Activated T-cell treated with anti-CD3 and anti-CD28 coated beads, Interleukin-2, amount 50 U/mL, for 24 hours (primary cell): ENCODE measurements around the gene MRPL49.
"Not testable (repeated sequence)": the region's sequence is repeated elsewhere in the genome, so short reads cannot be mapped to it uniquely, and the experiment has no call there.

Experiments
- DNase-seq: peaks from one replicate; pipeline ENCODE4 v3.0.0-alpha.2; 2020
- H3K27ac Mint-ChIP-seq: 2 replicates; pipeline ENCODE4 v1.8.0; 2020; ENCODE audit warnings: mild to moderate bottlenecking, mixed read lengths
- H3K27me3 Mint-ChIP-seq: 2 replicates; pipeline ENCODE4 v1.8.0; 2020; ENCODE audit warnings: mixed read lengths
- H3K36me3 Mint-ChIP-seq: 2 replicates; pipeline ENCODE4 v1.8.0; 2020; ENCODE audit warnings: low read depth, mixed read lengths
- H3K4me1 Mint-ChIP-seq: 2 replicates; pipeline ENCODE4 v1.8.0; 2020; ENCODE audit warnings: low read depth, mixed read lengths
- H3K4me3 Mint-ChIP-seq: 2 replicates; pipeline ENCODE4 v1.8.0; 2020; ENCODE audit warnings: mild to moderate bottlenecking, moderate library complexity, mixed read lengths
- H3K9me3 Mint-ChIP-seq: 2 replicates; pipeline ENCODE4 v1.8.0; 2020; ENCODE audit warnings: mixed read lengths

The MRPL49 gene

GRCh38 chr11:65118891-65119669, 3.0 kb upstream of the MRPL49 start:
- H3K27me3 Mint-ChIP-seq, DNase-seq, H3K9me3 Mint-ChIP-seq: not testable (repeated sequence)
- H3K27ac Mint-ChIP-seq: peak overlapping the region; percentile 98
- peaks cover 72% of the 10 kb centered on the region for H3K4me1 Mint-ChIP-seq
- peak overlapping the region; percentile 100 for H3K4me3 Mint-ChIP-seq
- H3K36me3 Mint-ChIP-seq: peaks cover 86% of the 10 kb centered on the region

DNA sequence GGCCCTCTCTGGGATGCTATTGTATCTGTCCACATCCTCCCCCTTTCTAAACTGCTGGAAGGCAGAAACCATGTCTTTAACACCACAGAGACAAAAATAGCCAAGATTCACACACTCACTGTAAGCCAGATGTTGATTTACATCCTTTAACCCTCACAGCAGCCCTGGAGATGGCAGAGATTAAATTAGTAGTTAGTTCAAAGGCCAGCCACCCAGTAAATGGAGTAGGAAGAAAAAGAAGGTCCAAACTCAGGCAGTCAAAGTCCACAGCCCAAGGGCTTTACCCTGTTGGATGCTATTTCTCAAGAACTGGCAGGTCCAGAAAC, 2.5 kb upstream of the MRPL49 start:
- Mint-ChIP-seq H3K36me3 (peaks cover 89% of the 10 kb centered on the region), H3K4me1 (peaks cover 74% of the 10 kb centered on the region), H3K4me3 (peak overlapping the region; percentile 100), H3K9me3 (no peaks in the 10 kb centered on the region), H3K27me3 (no peaks in the 10 kb centered on the region), H3K27ac (peak overlapping the region; percentile 98)
- DNase-seq: no peak

GRCh38 chr11:65120831-65121230, 1.3 kb upstream of the MRPL49 start:
- Mint-ChIP-seq H3K36me3 (peaks cover 91% of the 10 kb centered on the region), H3K27me3 (no peaks in the 10 kb centered on the region), H3K4me1 (peaks cover 63% of the 10 kb centered on the region), H3K4me3 (peak overlapping the region; percentile 100), H3K27ac (peak overlapping the region; percentile 98), H3K9me3 (no peaks in the 10 kb centered on the region)
- DNase-seq: no peak

GRCh38 chr11:65121447-65121864, 665 bp upstream of the MRPL49 start:
- Mint-ChIP-seq H3K27me3 (no peaks in the 10 kb centered on the region), H3K4me3 (peak overlapping the region; percentile 100), H3K27ac (peak overlapping the region; percentile 98), H3K9me3 (no peaks in the 10 kb centered on the region), H3K36me3 (peaks cover 91% of the 10 kb centered on the region), H3K4me1 (peaks cover 57% of the 10 kb centered on the region)
- peak; percentile 64 for DNase-seq

DNA sequence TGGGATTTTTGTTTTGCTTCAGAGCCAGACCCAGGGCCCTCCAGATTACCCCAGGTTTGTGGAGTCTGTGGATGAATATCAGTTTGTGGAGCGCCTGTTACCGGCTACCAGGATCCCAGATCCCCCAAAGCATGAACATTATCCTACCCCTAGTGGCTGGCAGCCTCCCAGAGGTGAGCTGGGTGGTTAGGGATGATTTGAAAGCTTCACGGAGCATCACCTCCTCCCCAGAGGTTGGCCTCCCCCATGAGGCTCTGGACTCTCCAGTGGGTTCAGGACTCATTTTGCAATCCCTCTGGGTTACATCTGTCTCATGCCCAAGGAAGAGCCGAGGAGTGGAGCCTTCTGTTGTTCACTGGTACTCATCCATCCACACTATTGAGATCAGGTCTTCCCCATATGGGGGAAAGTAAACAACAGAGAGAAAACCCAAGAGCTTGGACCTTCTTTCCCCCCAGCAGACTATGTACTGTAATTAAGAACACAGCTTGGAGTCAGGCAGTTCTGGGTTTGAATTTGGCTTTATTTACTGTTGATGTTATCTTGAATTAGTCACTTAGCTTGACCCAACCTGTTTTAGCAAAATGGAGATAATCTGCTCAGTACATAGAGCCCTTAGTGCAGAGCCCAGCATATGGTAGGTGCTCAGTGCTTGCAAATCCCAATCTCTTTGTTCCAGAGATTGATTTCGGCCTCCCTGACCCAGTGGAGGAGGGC, 2.5 kb downstream of the MRPL49 start:
- no peaks in the 10 kb centered on the region for H3K27me3 Mint-ChIP-seq
- peaks cover 40% of the 10 kb centered on the region for H3K4me1 Mint-ChIP-seq
- H3K9me3 Mint-ChIP-seq: no peaks in the 10 kb centered on the region
- H3K4me3 Mint-ChIP-seq: peak overlapping the region; percentile 100
- peak overlapping the region; percentile 79 for H3K27ac Mint-ChIP-seq
- peak; percentile 2 for DNase-seq
- peaks cover 94% of the 10 kb centered on the region for H3K36me3 Mint-ChIP-seq

DNA sequence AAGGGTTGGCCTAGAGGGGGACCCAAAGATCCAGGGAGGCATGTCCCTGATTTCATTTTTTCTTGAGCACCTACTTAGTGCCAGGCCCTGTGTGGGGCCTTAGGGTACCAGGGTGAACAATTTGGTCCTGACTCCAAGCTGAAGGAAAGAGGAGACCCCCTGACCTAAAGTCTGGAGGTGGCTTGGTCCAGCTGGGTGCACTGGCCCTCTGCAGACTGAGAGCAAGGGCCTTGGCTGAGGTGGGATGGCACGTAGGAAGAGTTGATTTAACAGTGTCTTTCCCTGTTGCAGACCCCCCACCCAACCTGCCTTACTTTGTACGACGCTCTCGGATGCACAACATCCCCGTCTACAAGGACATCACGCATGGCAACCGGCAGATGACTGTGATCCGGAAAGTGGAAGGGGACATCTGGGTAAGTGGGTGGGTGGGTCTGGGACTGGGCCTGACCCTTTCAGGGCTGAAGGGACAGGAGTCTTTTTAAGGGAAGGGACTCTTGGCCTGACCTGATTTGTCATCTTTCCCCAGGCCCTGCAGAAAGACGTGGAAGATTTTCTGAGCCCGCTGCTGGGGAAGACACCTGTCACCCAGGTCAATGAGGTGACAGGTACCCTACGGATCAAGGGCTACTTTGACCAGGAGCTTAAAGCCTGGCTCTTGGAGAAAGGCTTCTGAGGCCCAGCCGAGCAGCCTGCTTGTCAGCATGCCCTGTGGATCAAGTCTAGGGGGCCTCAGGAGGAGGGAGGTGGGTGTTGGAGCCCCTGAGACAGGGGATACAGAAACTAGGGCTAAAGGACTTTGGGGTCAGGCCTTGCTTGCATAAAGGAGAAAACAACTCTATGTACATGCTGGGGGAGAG, 3.3 kb downstream of the MRPL49 start:
- Mint-ChIP-seq H3K27ac (peak overlapping the region; percentile 79), H3K9me3 (no peaks in the 10 kb centered on the region), H3K4me1 (peaks cover 32% of the 10 kb centered on the region), H3K36me3 (peaks cover 94% of the 10 kb centered on the region), H3K27me3 (no peaks in the 10 kb centered on the region), H3K4me3 (no peak overlapping the region)
- peak; percentile 25 for DNase-seq

- Mint-ChIP-seq H3K4me1 (peaks cover 26% of the 10 kb centered on the region), H3K4me3 (no peak overlapping the region), H3K27ac (peak overlapping the region; percentile 68), H3K27me3 (no peaks in the 10 kb centered on the region), H3K9me3 (no peaks in the 10 kb centered on the region), H3K36me3 (peaks cover 94% of the 10 kb centered on the region)
- DNase-seq: no peak
Observed at GRCh38 chr11:65126624-65127274, 4.6 kb downstream of the MRPL49 start.

DNA sequence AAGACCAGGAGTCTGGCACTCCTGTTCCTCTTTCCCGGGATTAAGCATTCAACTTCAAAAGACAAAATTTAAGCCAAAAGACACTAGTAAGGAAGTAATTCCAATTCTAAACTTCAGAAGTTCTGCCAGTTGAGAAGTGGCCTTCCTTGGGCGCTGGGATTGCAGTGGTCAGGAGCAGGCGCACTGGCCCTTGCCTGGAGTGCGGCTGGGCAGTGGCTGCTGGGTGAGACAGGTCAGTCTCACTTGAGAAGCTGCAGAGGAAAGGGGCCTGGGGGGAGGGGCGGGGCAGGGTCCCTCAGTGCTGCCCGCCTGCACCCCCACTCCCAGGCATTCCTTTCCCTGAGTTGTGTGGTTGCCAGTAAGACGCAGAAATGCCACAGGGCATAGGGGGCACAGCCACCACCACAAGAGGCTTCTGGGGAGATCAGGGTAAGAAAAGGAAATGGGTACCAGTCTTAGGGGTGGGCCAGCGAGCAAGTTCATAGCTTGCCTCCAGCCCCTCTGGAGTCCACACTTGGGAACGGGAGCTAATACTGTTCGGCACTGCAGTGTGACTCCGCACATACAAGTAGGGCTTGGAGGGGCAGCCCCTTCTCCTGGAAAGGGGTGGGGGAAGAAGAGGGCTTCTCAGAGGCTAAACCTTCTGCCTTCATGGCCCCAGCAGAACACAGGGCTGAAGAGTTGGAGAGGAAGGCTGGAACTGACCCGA, 5.5 kb downstream of the MRPL49 start:
- H3K36me3 Mint-ChIP-seq: peaks cover 94% of the 10 kb centered on the region
- peak; percentile 28 for DNase-seq
- peaks cover 26% of the 10 kb centered on the region for H3K4me1 Mint-ChIP-seq
- H3K9me3 Mint-ChIP-seq: no peaks in the 10 kb centered on the region
- no peaks in the 10 kb centered on the region for H3K27me3 Mint-ChIP-seq
- peak overlapping the region; percentile 22 for H3K27ac Mint-ChIP-seq
- no peak overlapping the region for H3K4me3 Mint-ChIP-seq

DNA sequence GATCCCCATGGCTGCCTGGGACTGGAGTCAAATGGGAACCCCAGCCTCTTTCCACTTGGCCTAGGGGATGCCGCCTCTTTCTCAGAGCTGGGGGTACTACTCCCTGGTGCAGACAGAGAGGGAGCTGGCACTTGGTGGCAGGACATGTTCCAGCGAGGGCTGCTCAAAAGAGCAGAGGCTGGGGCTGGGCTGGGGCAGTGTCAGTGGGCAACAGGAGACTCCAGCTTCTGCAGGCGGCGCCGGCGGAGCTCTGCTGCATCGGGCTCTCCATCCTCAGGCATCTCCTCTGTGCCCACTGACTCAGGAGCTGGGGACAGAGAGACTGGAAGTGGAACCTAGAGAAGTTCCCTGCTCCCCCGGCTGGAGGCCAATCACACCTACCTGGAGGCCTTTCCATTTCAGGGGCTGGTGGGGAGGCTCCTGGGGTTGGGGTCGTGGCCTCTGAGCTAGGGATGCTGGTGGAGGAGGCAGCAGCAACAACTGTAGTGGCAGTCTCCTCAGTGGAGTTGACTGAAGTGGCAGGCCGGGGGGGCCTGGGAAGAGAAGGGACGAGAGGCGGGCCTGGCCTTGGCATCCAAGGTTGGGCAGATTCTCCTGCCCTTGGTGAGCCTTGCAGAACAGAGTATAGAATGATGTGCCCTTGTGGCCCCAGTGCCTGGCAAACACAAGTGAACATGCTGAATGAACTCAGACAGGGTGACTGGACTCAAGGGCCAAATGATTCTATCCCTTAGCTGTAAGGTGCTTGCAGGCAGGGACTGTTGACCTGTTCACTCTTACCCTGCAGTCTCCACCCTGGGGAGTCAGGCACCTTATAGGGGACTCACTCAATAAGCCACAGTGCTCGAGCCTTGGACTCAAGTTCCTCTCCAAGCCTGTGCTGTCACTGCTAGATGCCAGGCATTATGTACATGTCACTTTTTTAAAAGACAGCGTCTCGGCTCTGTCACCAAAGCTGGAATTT, 6.3 kb downstream of the MRPL49 start:
- peak; percentile 28 for DNase-seq
- Mint-ChIP-seq H3K36me3 (peaks cover 98% of the 10 kb centered on the region), H3K27ac (peak overlapping the region; percentile 55), H3K9me3 (no peaks in the 10 kb centered on the region), H3K27me3 (no peaks in the 10 kb centered on the region), H3K4me1 (peaks cover 28% of the 10 kb centered on the region), H3K4me3 (no peak overlapping the region)

DNA sequence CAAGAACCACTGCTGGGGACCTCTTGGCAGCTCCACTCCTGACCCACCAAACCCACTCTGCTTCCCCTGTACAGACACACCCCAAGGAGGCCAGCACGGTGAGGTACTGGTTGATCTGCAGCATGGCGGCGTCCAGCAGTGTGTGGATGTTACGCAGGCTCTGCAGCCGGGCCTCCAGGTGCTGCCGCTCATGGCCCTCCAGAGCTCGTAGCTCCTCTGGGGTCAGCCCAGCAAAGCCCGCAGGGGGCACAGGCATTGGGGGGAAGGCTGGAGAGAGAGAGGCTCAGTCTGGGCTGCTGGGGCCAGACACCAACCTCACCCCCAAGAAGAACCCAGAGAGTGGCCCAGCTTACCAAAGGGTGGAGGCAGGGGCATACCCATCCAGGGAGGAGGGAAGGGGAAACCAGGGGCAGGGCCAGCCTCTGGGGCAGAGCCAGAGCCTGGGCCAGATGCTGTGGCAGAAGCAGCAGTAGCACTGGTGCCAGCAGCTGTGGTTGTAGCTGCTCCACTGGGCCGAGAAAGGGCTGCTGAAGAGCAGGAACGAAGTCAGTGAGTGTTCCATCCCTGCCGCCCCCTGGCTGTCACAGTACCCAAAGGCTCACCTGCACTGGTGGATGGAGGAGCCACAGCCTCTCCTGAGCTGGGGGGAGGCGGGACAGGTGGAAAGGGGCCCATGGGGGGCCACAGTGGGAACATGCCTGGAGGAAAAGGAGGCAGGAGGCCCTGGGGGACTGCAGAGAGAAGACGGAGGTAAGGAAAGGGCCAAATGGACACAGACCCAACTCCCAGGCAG, 7.7 kb downstream of the MRPL49 start:
- Mint-ChIP-seq H3K9me3 (no peaks in the 10 kb centered on the region), H3K27me3 (no peaks in the 10 kb centered on the region), H3K27ac (no peak overlapping the region), H3K4me1 (peaks cover 18% of the 10 kb centered on the region), H3K4me3 (no peak overlapping the region), H3K36me3 (peaks cover 100% of the 10 kb centered on the region)
- peak; percentile 27 for DNase-seq

DNA sequence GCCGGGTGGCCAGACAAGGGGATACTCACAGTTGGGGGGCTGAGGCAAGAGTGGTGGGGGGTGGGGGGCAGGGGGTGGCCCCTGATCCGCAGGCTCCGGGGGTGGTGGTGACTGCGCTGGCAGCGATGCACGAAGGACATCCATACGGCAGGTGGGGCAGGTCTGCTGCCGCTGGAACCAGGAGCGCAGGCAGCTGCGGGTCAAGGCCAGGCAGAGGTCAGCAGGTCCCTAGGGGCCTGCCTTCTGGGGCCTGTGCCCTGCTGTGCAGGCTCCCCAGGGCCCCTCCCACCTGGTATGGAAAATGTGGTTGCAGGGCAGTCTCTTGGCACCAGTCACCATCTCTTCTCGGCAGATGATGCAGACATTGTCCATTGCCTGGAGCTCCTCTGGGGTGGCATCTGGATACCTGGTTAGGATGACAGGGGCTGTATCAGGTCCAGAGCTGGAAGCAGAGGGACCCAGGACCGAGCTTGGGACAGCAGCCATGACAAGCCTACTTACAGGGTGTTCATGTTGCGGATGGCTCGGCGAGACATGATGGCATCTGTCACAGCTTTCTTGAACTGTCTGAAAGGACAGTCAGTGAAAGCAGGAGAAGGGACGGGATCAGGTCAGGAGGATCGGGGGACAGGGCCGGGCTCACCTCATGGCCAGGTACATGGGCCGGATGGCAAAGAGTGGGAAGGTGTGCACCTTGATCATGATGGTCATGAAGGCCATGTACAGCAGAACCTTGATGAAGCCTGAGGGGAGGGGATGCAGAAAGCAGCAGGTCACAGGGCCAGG, 8.7 kb downstream of the MRPL49 start:
- Mint-ChIP-seq H3K9me3 (no peaks in the 10 kb centered on the region), H3K4me3 (no peak overlapping the region), H3K27ac (peak overlapping the region; percentile 70), H3K36me3 (peaks cover 96% of the 10 kb centered on the region), H3K4me1 (peaks cover 24% of the 10 kb centered on the region), H3K27me3 (no peaks in the 10 kb centered on the region)
- no peak for DNase-seq

DNA sequence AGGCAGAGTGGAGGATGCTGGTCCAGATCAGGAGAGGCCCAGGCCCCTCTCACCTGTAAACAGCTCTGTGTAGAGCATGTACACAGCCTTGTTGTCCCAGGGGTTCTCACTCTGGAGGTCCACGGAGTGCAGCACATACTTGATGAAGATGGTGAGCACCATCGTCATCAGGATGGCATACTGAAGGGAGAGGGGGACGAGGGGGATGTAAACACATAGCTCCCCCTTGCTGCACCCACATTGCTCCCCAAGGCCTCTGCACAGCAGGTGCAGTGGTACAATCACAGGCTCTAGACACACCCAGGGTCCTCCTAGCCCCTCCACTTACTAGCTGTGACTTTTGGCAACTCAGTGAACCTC, 9.3 kb downstream of the MRPL49 start:
- Mint-ChIP-seq H3K4me1 (peaks cover 30% of the 10 kb centered on the region), H3K9me3 (no peaks in the 10 kb centered on the region), H3K27ac (peak overlapping the region; percentile 99), H3K4me3 (no peak overlapping the region), H3K27me3 (no peaks in the 10 kb centered on the region), H3K36me3 (peaks cover 90% of the 10 kb centered on the region)
- no peak for DNase-seq
